Trophoblast cell (in vitro differentiated cells and primary cell): ENCODE data around the gene RNASE8.

Experiments used
- DNase-seq, 2 donors: peaks; one replicate each; pipeline ENCODE4 v3.0.0-alpha.2; 2016
- H2AFZ ChIP-seq: 2 replicates; pipeline ENCODE4 v1.6.1; 2013; ENCODE audit warnings: low read length, moderate library complexity, mild to moderate bottlenecking; ENCODE audit not compliant: insufficient read depth, poor library complexity
- H2AK5ac ChIP-seq: 2 replicates; pipeline ENCODE4 v1.6.1; 2013; ENCODE audit warnings: mild to moderate bottlenecking, low read length
- H2BK120ac ChIP-seq: 2 replicates; pipeline ENCODE4 v1.6.1; 2013; ENCODE audit warnings: low read length, mild to moderate bottlenecking, moderate library complexity; ENCODE audit not compliant: insufficient read depth, poor library complexity
- H2BK12ac ChIP-seq: 2 replicates; pipeline ENCODE4 v1.6.1; 2013; ENCODE audit warnings: mild to moderate bottlenecking, low read length, moderate library complexity
- H2BK5ac ChIP-seq: 2 replicates; pipeline ENCODE4 v1.6.1; 2013; ENCODE audit warnings: low read length, low read depth, moderate library complexity, mild to moderate bottlenecking; ENCODE audit not compliant: poor library complexity
- H3K14ac ChIP-seq: 2 replicates; pipeline ENCODE4 v1.6.1; 2013; ENCODE audit warnings: mild to moderate bottlenecking, low read length
- H3K18ac ChIP-seq: 2 replicates; pipeline ENCODE4 v1.6.1; 2013; ENCODE audit warnings: mild to moderate bottlenecking, low read length
- H3K23ac ChIP-seq: 2 replicates; pipeline ENCODE4 v1.6.1; 2013; ENCODE audit warnings: low read length
- H3K27ac ChIP-seq: 2 replicates; pipeline ENCODE4 v1.5.1; 2013; ENCODE audit warnings: low read depth, mild to moderate bottlenecking, inconsistent platforms, low read length, moderate library complexity
- H3K27me3 ChIP-seq: 2 replicates; pipeline ENCODE4 v1.6.1; 2013; ENCODE audit warnings: inconsistent platforms, mild to moderate bottlenecking, low read length, moderate library complexity; ENCODE audit not compliant: insufficient read depth
- H3K36me3 ChIP-seq, 2 experiments: 1 replicate in 1 of 2; 2 replicates in 1 of 2; pipeline ENCODE4 v1.6.1; 2013; ENCODE audit warnings: low read length in 2 of 2, mild to moderate bottlenecking in 2 of 2, moderate library complexity in 1 of 2; ENCODE audit not compliant: insufficient read depth in 2 of 2, control insufficient read depth in 1 of 2
- H3K4ac ChIP-seq: 2 replicates; pipeline ENCODE4 v1.6.1; 2013; ENCODE audit warnings: low read depth, mild to moderate bottlenecking, low read length, moderate library complexity
- H3K4me1 ChIP-seq, 2 experiments: 1 replicate in 1 of 2; 2 replicates in 1 of 2; pipeline ENCODE4 v1.6.1; 2013; ENCODE audit warnings: low read length in 2 of 2, mild to moderate bottlenecking in 2 of 2, moderate library complexity in 1 of 2; ENCODE audit not compliant: insufficient read depth in 2 of 2, control insufficient read depth in 1 of 2
- H3K4me2 ChIP-seq: 2 replicates; pipeline ENCODE4 v1.6.1; 2013; ENCODE audit warnings: inconsistent platforms, mild to moderate bottlenecking, low read length, moderate library complexity
- H3K4me3 ChIP-seq: 2 replicates; pipeline ENCODE4 v1.5.1; 2013; ENCODE audit warnings: mild to moderate bottlenecking, low read depth, low read length, inconsistent platforms
- H3K79me1 ChIP-seq: one replicate; pipeline ENCODE4 v1.6.1; 2013; ENCODE audit warnings: low read length
- H3K79me2 ChIP-seq: 2 replicates; pipeline ENCODE4 v1.6.1; 2013; ENCODE audit warnings: low read length, mild to moderate bottlenecking; ENCODE audit not compliant: control insufficient read depth, insufficient read depth, poor library complexity
- H3K9ac ChIP-seq: 2 replicates; pipeline ENCODE4 v1.6.1; 2013; ENCODE audit warnings: mild to moderate bottlenecking, low read length
- H3K9me3 ChIP-seq: 2 replicates; pipeline ENCODE4 v1.6.1; 2013; ENCODE audit warnings: low read depth, mild to moderate bottlenecking, control low read depth, inconsistent platforms, low read length; ENCODE audit not compliant: insufficient read depth
- H4K12ac ChIP-seq: 2 replicates; pipeline ENCODE4 v1.6.1; 2013; ENCODE audit warnings: low read depth, mild to moderate bottlenecking, low read length, moderate library complexity
- H4K8ac ChIP-seq: 2 replicates; pipeline ENCODE4 v1.6.1; 2013; ENCODE audit warnings: low read depth, mild to moderate bottlenecking, low read length, moderate library complexity
- H4K91ac ChIP-seq: one replicate; pipeline ENCODE4 v1.6.1; 2013; ENCODE audit warnings: low read depth, mild to moderate bottlenecking, low read length, moderate library complexity
- WGBS: extraction: QIAGEN DNeasy Blood & Tissue Kit; methylation state at CpG from one replicate; pipeline ENCODE4 v1.1.7; 2013; ENCODE audit warnings: missing lambda C conversion rate; ENCODE audit not compliant: insufficient read length, insufficient coverage; ENCODE audit errors: extremely low coverage; 5-methylcytosine and 5-hydroxymethylcytosine counted together

The RNASE8 gene

DNA sequence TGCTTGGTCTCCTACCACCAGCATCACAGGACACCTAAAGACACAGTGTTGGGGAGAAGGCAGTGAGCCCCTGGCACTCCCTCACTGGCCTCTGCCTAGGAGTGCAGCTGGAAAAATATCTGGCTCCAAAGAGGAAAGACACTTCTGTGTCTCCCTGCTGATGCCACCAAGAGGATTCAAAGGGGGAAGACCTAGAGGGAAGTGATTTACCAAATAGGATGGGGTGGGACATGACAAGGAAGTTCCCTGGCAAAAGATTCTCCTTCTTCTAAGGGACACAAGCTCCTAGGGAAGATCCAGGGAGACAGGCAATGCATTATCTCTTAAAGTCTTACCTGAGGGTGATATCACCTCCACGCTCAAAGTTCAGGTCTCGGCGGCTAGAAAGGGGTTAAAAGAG, 38.8 kb upstream of the RNASE8 start:
- no peak overlapping the region for H3K4ac ChIP-seq
- WGBS, result no CpG with 5 or more reads among the region's 3 CpGs
- no peak overlapping the region for H2BK5ac ChIP-seq

DNA sequence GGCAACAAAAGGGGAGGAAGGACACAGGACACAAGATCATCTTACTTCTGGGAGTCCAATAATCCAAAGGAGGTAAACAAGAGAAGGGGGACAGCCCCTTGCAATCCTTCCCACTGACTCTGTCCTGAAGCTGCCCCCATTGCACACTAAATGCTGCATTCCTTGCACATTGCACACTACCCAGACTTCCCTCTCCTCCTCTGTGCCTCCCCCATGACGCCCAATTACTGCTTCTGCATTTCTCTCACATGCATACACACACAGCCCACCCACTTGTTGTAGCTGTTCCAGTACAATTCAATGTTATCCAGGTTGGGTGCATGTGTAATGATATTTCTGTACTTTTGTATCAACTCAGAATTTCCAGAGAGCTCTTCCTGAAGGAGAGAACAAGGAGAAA, 38.3 kb upstream of the RNASE8 start:
- no peak overlapping the region for H3K14ac ChIP-seq
- H3K18ac ChIP-seq, result no peak overlapping the region
- H3K23ac ChIP-seq, result no peak overlapping the region
- H3K36me3 ChIP-seq, result peaks cover 0 to 10% of the 10 kb centered on the region in 2 experiments
- H2AK5ac ChIP-seq, result no peak overlapping the region
- peaks cover under 1% of the 10 kb centered on the region for H3K79me1 ChIP-seq
- H4K91ac ChIP-seq, result no peak overlapping the region
- no peak overlapping the region for H2AFZ ChIP-seq
- no peaks in the 10 kb centered on the region for H3K27me3 ChIP-seq
- H3K4me2 ChIP-seq, result no peak overlapping the region
- H3K9me3 ChIP-seq, result no peaks in the 10 kb centered on the region
- no peak overlapping the region for H3K4ac ChIP-seq
- DNase-seq, result no peak
- no peak overlapping the region for H2BK120ac ChIP-seq
- H2BK12ac ChIP-seq, result no peak overlapping the region
- WGBS, result no CpG with 5 or more reads among the region's 1 CpG
- peaks cover under 1% of the 10 kb centered on the region for H3K79me2 ChIP-seq
- peaks cover 6 to 10% of the 10 kb centered on the region in 2 experiments for H3K4me1 ChIP-seq
- no peak overlapping the region for H3K9ac ChIP-seq
- no peak overlapping the region for H4K8ac ChIP-seq
- H2BK5ac ChIP-seq, result no peak overlapping the region
- no peak overlapping the region for H4K12ac ChIP-seq
- no peak overlapping the region for H3K4me3 ChIP-seq
- H3K27ac ChIP-seq, result no peak overlapping the region

More for the DNA sequence above, 38.8 kb upstream of the RNASE8 start:
- Histone ChIP-seq H3K4me3 (no peak overlapping the region), H2BK12ac (no peak overlapping the region), H4K91ac (no peak overlapping the region), H3K23ac (no peak overlapping the region), H3K79me1 (no peaks in the 10 kb centered on the region), H4K12ac (no peak overlapping the region), H2AK5ac (no peak overlapping the region), H3K14ac (no peak overlapping the region), H4K8ac (no peak overlapping the region), H3K79me2 (no peaks in the 10 kb centered on the region), H3K27ac (no peak overlapping the region), H3K27me3 (no peaks in the 10 kb centered on the region), H2BK120ac (no peak overlapping the region), H3K9ac (no peak overlapping the region), H3K9me3 (no peaks in the 10 kb centered on the region), H3K4me1 (peaks cover 4 to 6% of the 10 kb centered on the region in 2 experiments), H3K4me2 (no peak overlapping the region), H3K18ac (no peak overlapping the region), H3K36me3 (peaks cover 0 to 10% of the 10 kb centered on the region in 2 experiments), H2AFZ (no peak overlapping the region)
- DNase-seq, result no peak

DNA sequence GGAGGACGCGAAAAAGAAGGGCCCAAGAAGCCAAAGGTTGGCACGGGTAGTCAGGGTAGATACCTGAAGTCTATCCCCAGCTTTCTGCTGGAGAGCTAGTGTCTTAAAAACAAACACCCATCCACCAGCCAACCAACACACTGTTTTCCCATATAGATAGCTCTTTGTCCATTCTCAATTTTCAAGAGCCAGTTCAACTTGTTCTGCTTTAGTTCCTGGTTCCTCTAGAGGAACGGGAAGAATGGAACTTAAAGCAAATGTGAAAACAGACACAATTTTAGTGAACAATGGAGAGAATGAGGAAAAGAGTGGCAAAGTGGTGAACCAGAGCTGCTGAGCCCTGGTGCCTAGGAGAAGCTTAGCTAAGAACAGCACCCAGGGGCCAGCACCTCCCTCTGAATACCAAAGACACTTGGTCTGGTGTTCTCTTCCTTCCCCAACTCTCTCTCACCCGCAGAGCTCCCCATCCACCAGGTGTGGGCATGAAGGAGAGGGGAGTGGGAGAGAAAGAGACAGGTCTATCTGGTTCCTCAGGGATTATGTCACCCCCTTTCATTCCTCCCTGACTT, 36.6 kb upstream of the RNASE8 start:
- Histone ChIP-seq H4K8ac (no peak overlapping the region), H3K79me2 (peaks cover 6% of the 10 kb centered on the region), H3K14ac (no peak overlapping the region), H3K27me3 (no peaks in the 10 kb centered on the region), H2AK5ac (no peak overlapping the region), H3K23ac (no peak overlapping the region), H3K27ac (no peak overlapping the region), H3K18ac (no peak overlapping the region), H3K36me3 (peaks cover 0 to 10% of the 10 kb centered on the region in 2 experiments), H2AFZ (no peak overlapping the region), H3K4me1 (peaks cover 17 to 21% of the 10 kb centered on the region in 2 experiments), H2BK5ac (no peak overlapping the region), H3K4me3 (no peak overlapping the region), H3K4me2 (no peak overlapping the region), H2BK12ac (no peak overlapping the region), H4K91ac (no peak overlapping the region), H3K9ac (no peak overlapping the region), H3K9me3 (no peaks in the 10 kb centered on the region), H3K79me1 (peaks cover 9% of the 10 kb centered on the region), H3K4ac (no peak overlapping the region), H4K12ac (no peak overlapping the region), H2BK120ac (no peak overlapping the region)
- DNase-seq, result peak; percentile 16 to 72
- no CpG with 5 or more reads among the region's 5 CpGs for WGBS

DNA sequence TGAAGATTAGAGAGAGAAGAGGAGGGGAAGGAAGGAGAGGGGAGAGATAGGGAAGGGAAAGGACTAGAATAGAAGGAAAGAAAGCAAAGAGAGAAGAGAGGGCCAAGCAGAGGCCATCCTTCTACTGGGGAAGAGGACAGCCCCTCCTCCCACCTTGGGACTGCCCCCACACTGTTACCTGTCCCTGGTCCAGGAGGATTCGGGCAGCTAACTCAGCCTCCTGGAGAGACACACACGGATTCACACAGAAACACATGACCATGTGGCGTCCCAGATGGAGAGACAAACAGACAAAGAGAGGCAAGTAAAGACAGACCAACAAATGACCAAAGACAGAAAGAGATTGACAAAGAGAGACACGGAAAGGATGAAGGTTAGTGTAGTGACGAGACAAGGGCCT, 34.9 kb upstream of the RNASE8 start:
- Histone ChIP-seq H3K14ac (no peak overlapping the region), H3K36me3 (peaks cover 0 to 6% of the 10 kb centered on the region in 2 experiments), H3K79me1 (peaks cover 9% of the 10 kb centered on the region), H3K4me1 (peaks cover 27 to 30% of the 10 kb centered on the region in 2 experiments), H2AK5ac (no peak overlapping the region), H2BK5ac (no peak overlapping the region), H3K4me3 (no peak overlapping the region), H3K4ac (no peak overlapping the region), H3K4me2 (no peak overlapping the region), H2AFZ (no peak overlapping the region), H3K9ac (no peak overlapping the region), H2BK12ac (no peak overlapping the region), H4K12ac (no peak overlapping the region), H3K27ac (no peak overlapping the region), H4K8ac (no peak overlapping the region), H4K91ac (no peak overlapping the region), H3K18ac (no peak overlapping the region), H3K23ac (no peak overlapping the region), H3K79me2 (peaks cover 6% of the 10 kb centered on the region), H3K27me3 (no peaks in the 10 kb centered on the region), H3K9me3 (no peaks in the 10 kb centered on the region), H2BK120ac (no peak overlapping the region)
- no CpG with 5 or more reads among the region's 5 CpGs for WGBS
- DNase-seq, result no peak
